Ectodermal cell (in vitro differentiated cells): ENCODE results near the gene KBTBD12.

Source experiments
- H3K27ac ChIP-seq: 2 replicates; pipeline ENCODE4 v1.7.0; 2013; ENCODE audit warnings: mild to moderate bottlenecking, low read depth, low read length; ENCODE audit not compliant: insufficient read depth, poor library complexity, severe bottlenecking
- H3K27me3 ChIP-seq: 2 replicates; pipeline ENCODE4 v1.7.0; 2013; ENCODE audit warnings: mild to moderate bottlenecking, low read length; ENCODE audit not compliant: insufficient read depth, control insufficient read depth, poor library complexity, severe bottlenecking
- H3K36me3 ChIP-seq: one replicate; pipeline ENCODE4 v1.7.0; 2013; ENCODE audit warnings: low read length; ENCODE audit not compliant: control insufficient read depth, insufficient read depth
- H3K4me1 ChIP-seq: one replicate; pipeline ENCODE4 v1.7.0; 2013; ENCODE audit warnings: low read length; ENCODE audit not compliant: control insufficient read depth, insufficient read depth
- H3K4me3 ChIP-seq: 2 replicates; pipeline ENCODE4 v1.7.0; 2013; ENCODE audit warnings: low read depth, low read length, control low read depth; ENCODE audit not compliant: insufficient read depth
- H3K9me3 ChIP-seq: 2 replicates; pipeline ENCODE4 v1.7.0; 2013; ENCODE audit warnings: mild to moderate bottlenecking, low read length, moderate library complexity; ENCODE audit not compliant: control insufficient read depth
- WGBS, 2 experiments: methylation state at CpG; one replicate each; pipeline ENCODE4 v1.1.7; 2013; ENCODE audit warnings: missing lambda C conversion rate in 2 of 2; 5-methylcytosine and 5-hydroxymethylcytosine counted together

The KBTBD12 gene

GRCh38 chr3:128006061-128007032 lies 91.3 kb downstream of the KBTBD12 start:
- WGBS, 2 experiments, result 41 to 43% methylated on average over 27 to 28 of the region's 30 CpGs
- Histone ChIP-seq H3K9me3 (no peaks in the 10 kb centered on the region), H3K36me3 (no peaks in the 10 kb centered on the region), H3K4me3 (no peak overlapping the region), H3K27me3 (no peaks in the 10 kb centered on the region), H3K27ac (peak overlapping the region; percentile 44), H3K4me1 (peaks cover 7% of the 10 kb centered on the region)

GRCh38 chr3:128007033-128007424 lies 92.0 kb downstream of the KBTBD12 start:
- H3K4me3 ChIP-seq, result no peak overlapping the region
- peaks cover 7% of the 10 kb centered on the region for H3K4me1 ChIP-seq
- H3K9me3 ChIP-seq, result no peaks in the 10 kb centered on the region
- no peaks in the 10 kb centered on the region for H3K27me3 ChIP-seq
- 52 to 57% methylated on average over 10 to 11 of the region's 11 CpGs for WGBS, 2 experiments
- H3K27ac ChIP-seq, result no peak overlapping the region
- no peaks in the 10 kb centered on the region for H3K36me3 ChIP-seq

DNA sequence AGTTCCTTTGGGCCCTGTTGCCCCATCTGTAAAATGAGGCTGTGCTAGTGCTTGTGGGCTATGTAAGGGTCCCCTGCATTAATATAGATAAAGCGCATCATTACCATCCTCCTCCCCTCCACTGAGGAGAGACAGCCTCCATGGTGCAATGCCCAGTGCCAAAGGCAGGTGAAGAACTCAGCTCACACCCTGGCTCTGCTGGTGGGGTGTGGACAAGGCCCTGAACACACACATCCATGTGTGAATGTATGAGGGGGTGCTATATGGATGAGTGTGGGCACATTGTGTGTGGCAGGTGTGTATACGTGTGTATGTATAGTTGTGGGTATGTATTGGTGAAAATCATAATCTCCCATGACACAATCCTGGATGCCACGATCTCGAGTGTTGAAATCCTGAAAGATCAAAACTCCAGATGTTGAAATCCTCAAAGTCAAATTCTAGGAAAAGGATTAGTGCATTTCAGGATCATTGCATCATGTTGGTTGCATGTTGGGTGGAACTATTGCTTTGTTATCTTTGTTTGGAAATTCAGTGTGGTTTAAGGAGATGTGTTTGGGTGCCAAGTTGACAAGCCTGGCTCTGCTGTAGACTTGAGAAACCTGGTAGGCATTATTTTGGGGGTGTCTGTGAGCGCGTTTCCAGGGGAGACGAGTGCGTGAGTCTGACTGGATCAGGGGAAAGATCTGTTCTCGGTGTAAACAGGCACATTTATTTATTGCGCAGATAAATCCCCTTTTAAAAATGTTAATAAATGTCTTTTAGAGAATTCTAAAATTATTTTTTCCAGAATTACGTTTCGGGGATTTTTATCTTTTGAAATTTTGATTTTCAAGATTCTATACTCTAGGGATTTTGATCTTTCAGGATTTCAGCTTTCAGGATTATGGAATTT lies 95.2 kb downstream of the KBTBD12 start:
- no peak overlapping the region for H3K4me3 ChIP-seq

DNA sequence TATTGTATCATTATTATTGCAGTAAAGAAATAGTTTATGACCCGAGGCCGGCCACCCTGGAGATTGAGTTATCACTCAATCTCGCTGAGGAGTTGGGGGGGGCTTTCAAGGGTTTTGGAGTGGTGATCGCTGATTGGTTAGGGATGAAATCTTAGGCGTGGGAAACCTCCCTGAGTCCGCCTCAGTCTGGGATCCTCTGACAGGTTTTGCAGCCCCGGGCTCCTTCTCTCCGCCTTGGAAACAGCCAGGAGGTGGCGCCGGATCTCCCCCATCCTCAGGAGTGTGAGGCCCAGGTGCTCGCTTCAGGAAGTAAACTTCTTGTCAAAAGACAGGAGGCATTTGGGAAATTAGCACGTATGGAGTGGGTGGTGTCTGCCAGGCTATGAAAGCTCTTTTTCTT lies 96.1 kb downstream of the KBTBD12 start:
- Histone ChIP-seq H3K27ac (no peak overlapping the region), H3K27me3 (no peaks in the 10 kb centered on the region), H3K9me3 (no peaks in the 10 kb centered on the region), H3K4me1 (peaks cover under 1% of the 10 kb centered on the region), H3K4me3 (no peak overlapping the region), H3K36me3 (no peaks in the 10 kb centered on the region)
- 6 to 7% methylated on average over 12 of the region's 12 CpGs for WGBS, 2 experiments

More for the DNA sequence above, 95.2 kb downstream of the KBTBD12 start:
- Histone ChIP-seq H3K36me3 (no peaks in the 10 kb centered on the region), H3K27me3 (no peaks in the 10 kb centered on the region), H3K4me1 (peaks cover 7% of the 10 kb centered on the region), H3K9me3 (no peaks in the 10 kb centered on the region), H3K27ac (no peak overlapping the region)
- WGBS, 2 experiments, result 96% methylated on average over 8 to 12 of the region's 12 CpGs

DNA sequence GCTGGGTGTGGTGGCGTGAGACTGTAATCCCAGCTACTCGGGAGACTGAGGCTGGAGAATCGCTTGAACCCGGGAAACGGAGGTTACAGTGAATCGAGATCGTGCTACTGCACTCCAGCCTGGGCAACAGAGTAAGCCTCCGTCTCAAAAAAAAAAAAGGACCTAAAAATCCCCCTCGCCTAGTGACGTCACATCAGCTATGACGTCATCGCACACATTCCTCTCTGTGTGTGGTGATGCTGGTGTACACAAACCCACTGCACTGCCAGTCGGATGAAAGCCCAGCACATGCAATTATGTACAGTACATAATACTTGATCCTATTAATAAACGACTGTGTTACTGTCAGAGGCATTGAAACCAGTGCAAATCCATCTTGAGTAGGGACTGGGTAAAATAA lies 97.0 kb downstream of the KBTBD12 start:
- H3K27me3 ChIP-seq, result no peaks in the 10 kb centered on the region
- H3K36me3 ChIP-seq, result no peaks in the 10 kb centered on the region
- WGBS, 2 experiments, result 92 to 94% methylated on average over 14 of the region's 14 CpGs
- no peak overlapping the region for H3K27ac ChIP-seq
- no peaks in the 10 kb centered on the region for H3K4me1 ChIP-seq
- no peak overlapping the region for H3K4me3 ChIP-seq
- H3K9me3 ChIP-seq, result no peaks in the 10 kb centered on the region

DNA sequence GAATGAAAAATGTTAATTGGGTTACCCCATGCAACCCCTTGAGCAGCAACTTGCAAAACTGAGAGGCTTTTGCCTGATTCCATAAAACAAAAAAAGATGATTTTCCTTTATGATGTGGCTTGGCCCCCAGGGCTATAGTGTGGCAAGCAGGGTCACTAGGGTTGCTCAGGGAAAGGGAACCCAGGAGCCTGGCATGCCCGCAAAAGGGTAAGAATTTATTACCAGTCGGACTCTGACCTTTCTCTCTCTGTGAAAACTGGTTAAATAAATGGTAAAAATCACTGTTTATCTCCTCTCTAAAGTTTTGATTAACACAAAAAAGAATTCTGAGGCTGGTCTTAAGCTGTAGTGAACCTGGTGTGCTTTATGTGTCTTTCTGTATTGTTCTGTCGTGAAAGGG lies 99.5 kb downstream of the KBTBD12 start:
- 98 to 100% methylated on average over 3 of the region's 3 CpGs for WGBS, 2 experiments
- Histone ChIP-seq H3K4me3 (no peak overlapping the region), H3K27me3 (no peaks in the 10 kb centered on the region), H3K4me1 (no peaks in the 10 kb centered on the region), H3K36me3 (no peaks in the 10 kb centered on the region), H3K27ac (no peak overlapping the region), H3K9me3 (no peaks in the 10 kb centered on the region)

DNA sequence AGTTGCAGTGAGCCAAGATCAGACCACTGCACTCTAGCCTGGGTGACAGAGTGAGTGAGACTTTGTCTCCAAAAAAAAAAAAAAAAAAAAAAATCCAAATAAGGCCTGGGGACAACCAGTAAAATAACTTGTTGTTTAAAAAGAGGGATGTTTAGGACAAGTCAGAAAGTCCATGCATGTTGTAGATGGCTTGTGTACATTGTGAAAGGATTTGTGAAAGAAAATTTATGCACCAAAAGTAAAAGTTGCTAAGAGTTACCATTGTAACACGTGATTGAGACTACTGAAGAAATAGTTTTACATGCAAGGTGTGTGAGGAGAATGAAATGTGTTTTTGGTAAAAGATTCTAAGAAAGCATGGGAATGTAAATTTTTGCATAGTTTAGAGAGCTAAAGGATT lies 101.5 kb downstream of the KBTBD12 start:
- Histone ChIP-seq H3K27ac (no peak overlapping the region), H3K9me3 (no peaks in the 10 kb centered on the region), H3K4me1 (no peaks in the 10 kb centered on the region), H3K27me3 (no peaks in the 10 kb centered on the region), H3K4me3 (no peak overlapping the region), H3K36me3 (no peaks in the 10 kb centered on the region)
- WGBS, 2 experiments, result 92 to 94% methylated on average over 1 of the region's 1 CpG

- Histone ChIP-seq H3K27me3 (no peaks in the 10 kb centered on the region), H3K9me3 (no peaks in the 10 kb centered on the region), H3K4me1 (no peaks in the 10 kb centered on the region), H3K4me3 (no peak overlapping the region), H3K27ac (no peak overlapping the region), H3K36me3 (no peaks in the 10 kb centered on the region)
- WGBS, 2 experiments, result 89 to 91% methylated on average over 10 of the region's 10 CpGs
These were observed 106.8 kb downstream of the KBTBD12 start for GRCh38 chr3:128021768-128022372.

GRCh38 chr3:128033102-128033501 lies 118.1 kb downstream of the KBTBD12 start:
- H3K27me3 ChIP-seq, result no peaks in the 10 kb centered on the region
- no peak overlapping the region for H3K27ac ChIP-seq
- no peaks in the 10 kb centered on the region for H3K36me3 ChIP-seq

GRCh38 chr3:128036119-128036518 lies 121.1 kb downstream of the KBTBD12 start:
- no peaks in the 10 kb centered on the region for H3K36me3 ChIP-seq
- WGBS, 2 experiments, result 79 to 88% methylated on average over 1 of the region's 1 CpG
- H3K27me3 ChIP-seq, result peaks cover 10% of the 10 kb centered on the region
- H3K9me3 ChIP-seq, result no peaks in the 10 kb centered on the region
- no peak overlapping the region for H3K4me3 ChIP-seq
- H3K4me1 ChIP-seq, result no peaks in the 10 kb centered on the region
- no peak overlapping the region for H3K27ac ChIP-seq

More at GRCh38 chr3:128033102-128033501, 118.1 kb downstream of the KBTBD12 start:
- Histone ChIP-seq H3K4me1 (no peaks in the 10 kb centered on the region), H3K4me3 (no peak overlapping the region), H3K9me3 (no peaks in the 10 kb centered on the region)
